Measurements from ENCODE around the gene NDN. TPM values are rescaled to one million over a fixed set of nuclear protein-coding genes. Genes with fewer than 3 reads are reported as not detected.
"Not testable (repeated sequence)": the region's sequence is repeated elsewhere in the genome, so short reads cannot be mapped to it uniquely, and the experiment has no call there.

The NDN gene, protein sequence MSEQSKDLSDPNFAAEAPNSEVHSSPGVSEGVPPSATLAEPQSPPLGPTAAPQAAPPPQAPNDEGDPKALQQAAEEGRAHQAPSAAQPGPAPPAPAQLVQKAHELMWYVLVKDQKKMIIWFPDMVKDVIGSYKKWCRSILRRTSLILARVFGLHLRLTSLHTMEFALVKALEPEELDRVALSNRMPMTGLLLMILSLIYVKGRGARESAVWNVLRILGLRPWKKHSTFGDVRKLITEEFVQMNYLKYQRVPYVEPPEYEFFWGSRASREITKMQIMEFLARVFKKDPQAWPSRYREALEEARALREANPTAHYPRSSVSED
- total RNA-seq (2014; rRNA removed) (not detected in 2 replicates), Bru-seq, nascent RNA (not detected), BruChase-seq, experiment 1, labeled RNA remaining after a 6-hour chase (not detected), BruChase-seq, experiment 2, labeled RNA remaining after a 2-hour chase (not detected)
- long read RNA-seq, result 0 reads

DNA sequence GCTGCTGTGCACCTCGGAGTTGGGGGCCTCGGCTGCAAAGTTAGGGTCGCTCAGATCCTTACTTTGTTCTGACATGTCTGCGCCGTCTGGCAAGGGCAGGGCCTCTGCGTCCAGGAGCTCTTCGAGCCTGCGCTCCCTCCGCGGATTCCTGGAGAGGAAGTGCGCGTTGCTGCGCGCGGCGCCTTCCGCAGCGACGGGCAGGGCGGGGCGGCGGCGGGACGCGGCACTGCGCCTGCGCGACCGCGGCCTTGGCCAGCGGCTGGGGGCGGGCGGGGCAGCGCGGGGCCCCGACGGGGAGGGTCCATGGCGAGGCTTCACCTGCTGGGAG, at the start of gene NDN:
TSS of gene NDN (minus strand) at position 163 of the 328 bp plus-strand sequence. CDS start at position 75, 88 bp downstream.
- H3K9ac ChIP-seq (ENCODE audit: low read length), result no peak within 1 kb of the TSS
- H3K27me3 ChIP-seq (ENCODE audit: low read length), result no peaks in the 10 kb centered on the region
- H3K4me2 ChIP-seq (ENCODE audit: low read length), result no peak within 1 kb of the TSS
- H3K9me3 ChIP-seq (ENCODE audit: low read length), result peaks cover 4% of the 10 kb centered on the region; the same call in 1 of the 2 replicates
- DNase-seq (no peak), ATAC-seq (no peak)
- H2AFZ ChIP-seq (ENCODE audit: low read length), result no peak within 1 kb of the TSS
- no peaks in the 10 kb centered on the region for H3K79me2 ChIP-seq (ENCODE audit: low read length)
- H3K27ac ChIP-seq (ENCODE audit: low read length), result no peak within 1 kb of the TSS
- no peaks in the 10 kb centered on the region for H3K9me2 ChIP-seq (replicated peaks; ENCODE audit: low read length)
- POLR2A ChIA-PET (ENCODE audit: unreplicated experiment), result no interaction called here
- TF ChIP-seq EZH2 (IDR thresholded peaks at IDR 0.05; ENCODE audit: low read length, unreplicated experiment), result no peak
- TF ChIP-seq, protein P1, sequence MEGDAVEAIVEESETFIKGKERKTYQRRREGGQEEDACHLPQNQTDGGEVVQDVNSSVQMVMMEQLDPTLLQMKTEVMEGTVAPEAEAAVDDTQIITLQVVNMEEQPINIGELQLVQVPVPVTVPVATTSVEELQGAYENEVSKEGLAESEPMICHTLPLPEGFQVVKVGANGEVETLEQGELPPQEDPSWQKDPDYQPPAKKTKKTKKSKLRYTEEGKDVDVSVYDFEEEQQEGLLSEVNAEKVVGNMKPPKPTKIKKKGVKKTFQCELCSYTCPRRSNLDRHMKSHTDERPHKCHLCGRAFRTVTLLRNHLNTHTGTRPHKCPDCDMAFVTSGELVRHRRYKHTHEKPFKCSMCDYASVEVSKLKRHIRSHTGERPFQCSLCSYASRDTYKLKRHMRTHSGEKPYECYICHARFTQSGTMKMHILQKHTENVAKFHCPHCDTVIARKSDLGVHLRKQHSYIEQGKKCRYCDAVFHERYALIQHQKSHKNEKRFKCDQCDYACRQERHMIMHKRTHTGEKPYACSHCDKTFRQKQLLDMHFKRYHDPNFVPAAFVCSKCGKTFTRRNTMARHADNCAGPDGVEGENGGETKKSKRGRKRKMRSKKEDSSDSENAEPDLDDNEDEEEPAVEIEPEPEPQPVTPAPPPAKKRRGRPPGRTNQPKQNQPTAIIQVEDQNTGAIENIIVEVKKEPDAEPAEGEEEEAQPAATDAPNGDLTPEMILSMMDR (conservative IDR thresholded peaks at IDR 0.05; ENCODE audit: low read depth, low read length), result no peak
- H3F3A ChIP-seq (ENCODE audit: low read length, unreplicated experiment), result no peaks in the 10 kb centered on the region
- no peaks in the 10 kb centered on the region for H3K36me3 ChIP-seq (ENCODE audit: low read depth, low read length)
- H3K4me1 ChIP-seq (ENCODE audit: insufficient read depth, low read length), result no peaks in the 10 kb centered on the region
- H4K20me1 ChIP-seq (ENCODE audit: low read length), result no peaks in the 10 kb centered on the region
- no peak within 1 kb of the TSS for H3K4me3 ChIP-seq (ENCODE audit: low read length)
- intact Hi-C loops (cut with micrococcal nuclease), result no loop called here
- no TSS peak for BruUV-seq (replicated peaks)
- CTCF ChIA-PET, result no interaction called here

DNA sequence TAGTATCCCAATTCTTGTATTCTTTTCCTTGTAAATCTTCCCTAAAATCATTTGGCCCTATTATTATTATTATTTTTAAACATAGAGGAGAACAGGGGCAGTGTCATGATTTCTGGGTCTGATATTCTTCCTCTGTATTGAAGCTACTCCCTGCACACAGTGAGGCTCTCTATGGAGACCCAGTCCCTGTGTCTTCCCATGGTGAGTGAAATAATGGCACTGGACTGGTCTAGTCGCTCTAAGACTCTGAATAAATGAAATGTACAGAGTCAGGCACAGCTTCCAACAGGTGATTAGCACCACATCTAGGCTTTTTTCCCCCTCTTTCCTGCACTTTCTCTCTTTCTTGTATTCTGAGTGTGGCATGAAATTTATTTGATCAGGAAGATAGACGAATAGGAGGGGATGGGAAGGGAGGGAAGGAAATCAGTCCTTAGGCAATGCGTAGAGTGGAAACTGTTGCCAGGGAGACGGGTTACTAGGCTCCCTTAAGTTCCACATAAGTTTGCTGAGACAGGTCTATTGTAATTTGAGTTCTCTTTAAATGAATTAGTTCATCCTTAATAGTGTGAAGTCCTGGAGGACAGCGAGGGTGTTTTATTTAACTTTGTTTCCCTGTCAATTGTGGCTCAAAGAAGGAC, 49.0 kb upstream of the NDN start:
- H3K9ac ChIP-seq (ENCODE audit: low read length), result no peak overlapping the region
- H3K27ac ChIP-seq (ENCODE audit: low read length), result no peak overlapping the region
- 0 out of 2 replicates have a peak, but pooled peaks cover 4% of the 10 kb centered on the region for H3K9me3 ChIP-seq (ENCODE audit: low read length)
- ATAC-seq (no peak), DNase-seq (no peak)
- no peaks in the 10 kb centered on the region for H3K36me3 ChIP-seq (ENCODE audit: low read depth, low read length)
- no peaks in the 10 kb centered on the region for H3F3A ChIP-seq (ENCODE audit: low read length, unreplicated experiment)
- H3K27me3 ChIP-seq (ENCODE audit: low read length), result no peaks in the 10 kb centered on the region
- TF ChIP-seq, protein P1 (conservative IDR thresholded peaks at IDR 0.05; ENCODE audit: low read depth, low read length), result no peak
- TF ChIP-seq EZH2 (IDR thresholded peaks at IDR 0.05; ENCODE audit: low read length, unreplicated experiment), result no peak
- TF ChIP-seq EZH2phosphoT487 (IDR thresholded peaks at IDR 0.05; ENCODE audit: borderline replicate concordance, low read length), result no peak
- BruUV-seq (replicated peaks), result no TSS peak
- intact Hi-C loops (cut with micrococcal nuclease), result no loop called here
- H3K9me2 ChIP-seq (replicated peaks; ENCODE audit: low read length), result no peaks in the 10 kb centered on the region
- H4K20me1 ChIP-seq (ENCODE audit: low read length), result no peaks in the 10 kb centered on the region
- H2AFZ ChIP-seq (ENCODE audit: low read length), result no peak overlapping the region
- no peaks in the 10 kb centered on the region for H3K4me1 ChIP-seq (ENCODE audit: insufficient read depth, low read length)
- H3K4me2 ChIP-seq (ENCODE audit: low read length), result no peak overlapping the region
- H3K4me3 ChIP-seq (ENCODE audit: low read length), result no peak overlapping the region
- CTCF ChIA-PET, result no interaction called here
- POLR2A ChIA-PET (ENCODE audit: unreplicated experiment), result no interaction called here
- H3K79me2 ChIP-seq (ENCODE audit: low read length), result no peaks in the 10 kb centered on the region

DNA sequence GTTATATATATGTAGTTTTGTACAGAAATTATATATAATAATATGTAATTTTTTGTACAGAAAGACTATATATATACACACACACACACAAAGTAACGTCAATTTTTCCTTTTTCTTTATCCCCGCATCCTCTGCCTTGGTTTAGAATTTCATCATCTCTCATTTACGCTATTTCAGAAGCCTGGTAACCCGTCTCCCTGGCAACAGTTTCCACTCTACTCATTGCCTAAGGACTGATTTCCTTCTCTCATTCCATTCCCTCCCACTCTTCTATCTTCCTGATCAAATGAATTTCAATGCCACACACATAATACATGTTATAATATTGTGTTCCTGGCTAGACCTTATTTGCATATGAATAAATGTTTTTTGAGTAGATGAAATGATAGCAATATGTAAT, 47.8 kb upstream of the NDN start:
- H2AFZ ChIP-seq (ENCODE audit: low read length), result no peak overlapping the region
- intact Hi-C loops (cut with micrococcal nuclease), result no loop called here
- 0 out of 2 replicates have a peak, but pooled peaks cover 4% of the 10 kb centered on the region for H3K9me3 ChIP-seq (ENCODE audit: low read length)
- DNase-seq, result no peak
- no peaks in the 10 kb centered on the region for H3F3A ChIP-seq (ENCODE audit: low read length, unreplicated experiment)
- no peaks in the 10 kb centered on the region for H4K20me1 ChIP-seq (ENCODE audit: low read length)
- no peak overlapping the region for H3K4me3 ChIP-seq (ENCODE audit: low read length)
- no peaks in the 10 kb centered on the region for H3K4me1 ChIP-seq (ENCODE audit: insufficient read depth, low read length)
- no peaks in the 10 kb centered on the region for H3K79me2 ChIP-seq (ENCODE audit: low read length)
- TF ChIP-seq, protein P1 (conservative IDR thresholded peaks at IDR 0.05; ENCODE audit: low read depth, low read length), result no peak
- TF ChIP-seq EZH2 (IDR thresholded peaks at IDR 0.05; ENCODE audit: low read length, unreplicated experiment) (no peak), EZH2phosphoT487 (IDR thresholded peaks at IDR 0.05; ENCODE audit: borderline replicate concordance, low read length) (no peak)
- H3K27ac ChIP-seq (ENCODE audit: low read length), result no peak overlapping the region
- no TSS peak for BruUV-seq (replicated peaks)
- no peak overlapping the region for H3K9ac ChIP-seq (ENCODE audit: low read length)
- CTCF ChIA-PET, result no interaction called here
- POLR2A ChIA-PET (ENCODE audit: unreplicated experiment), result no interaction called here
- H3K4me2 ChIP-seq (ENCODE audit: low read length), result no peak overlapping the region
- no peaks in the 10 kb centered on the region for H3K27me3 ChIP-seq (ENCODE audit: low read length)
- no peak for ATAC-seq
- H3K36me3 ChIP-seq (ENCODE audit: low read depth, low read length), result no peaks in the 10 kb centered on the region
- H3K9me2 ChIP-seq (replicated peaks; ENCODE audit: low read length), result no peaks in the 10 kb centered on the region

DNA sequence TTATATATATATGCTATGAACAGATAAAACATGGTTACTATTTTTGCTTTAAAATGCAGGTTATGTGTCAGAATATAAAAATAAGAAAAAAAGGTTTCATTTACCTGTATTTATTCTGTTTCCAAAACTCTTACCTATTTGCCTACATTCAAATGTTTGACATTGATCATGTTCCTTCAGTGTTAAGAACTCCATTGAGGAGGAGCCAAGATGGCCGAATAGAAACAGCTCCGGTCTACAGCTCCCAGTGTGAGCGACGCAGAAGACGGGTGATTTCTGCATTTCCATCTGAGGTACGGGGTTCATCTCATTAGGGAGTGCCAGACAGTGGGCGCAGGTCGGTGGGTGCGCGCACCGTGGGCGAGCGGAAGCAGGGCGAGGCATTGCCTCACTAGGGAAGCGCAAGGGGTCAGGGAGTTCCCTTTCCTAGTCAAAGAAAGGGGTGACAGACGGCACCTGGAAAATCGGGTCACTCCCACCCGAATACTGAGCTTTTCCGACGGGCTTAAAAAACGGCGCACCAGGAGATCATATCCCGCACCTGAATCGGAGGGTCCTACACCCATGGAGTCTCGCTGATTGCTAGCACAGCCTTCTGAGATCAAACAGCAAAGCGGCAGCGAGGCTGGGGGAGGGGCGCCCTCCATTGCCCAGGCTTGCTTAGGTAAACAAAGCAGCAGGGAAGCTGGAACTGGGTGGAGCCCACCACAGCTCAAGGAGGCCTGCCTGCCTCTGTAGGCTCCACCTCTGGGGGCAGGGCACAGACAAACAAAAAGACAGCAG, 27.0 kb upstream of the NDN start:
- H3K9me2 ChIP-seq (replicated peaks; ENCODE audit: low read length); POLR2A ChIA-PET (ENCODE audit: unreplicated experiment); BruUV-seq (replicated peaks); H3K4me2 ChIP-seq (ENCODE audit: low read length); H3K27me3 ChIP-seq (ENCODE audit: low read length); DNase-seq; H3F3A ChIP-seq (ENCODE audit: low read length, unreplicated experiment); H4K20me1 ChIP-seq (ENCODE audit: low read length); H3K36me3 ChIP-seq (ENCODE audit: low read depth, low read length); H3K27ac ChIP-seq (ENCODE audit: low read length); H3K4me1 ChIP-seq (ENCODE audit: insufficient read depth, low read length); CTCF ChIA-PET; H2AFZ ChIP-seq (ENCODE audit: low read length); H3K9me3 ChIP-seq (ENCODE audit: low read length); H3K79me2 ChIP-seq (ENCODE audit: low read length); H3K4me3 ChIP-seq (ENCODE audit: low read length); intact Hi-C loops (cut with micrococcal nuclease); H3K9ac ChIP-seq (ENCODE audit: low read length); ATAC-seq: not testable (repeated sequence)

Data from PC-3 (cell line).